Fibroblast of villous mesenchyme (primary cell): ENCODE data around the gene SLC16A12. TPM values are rescaled to one million over a fixed set of nuclear protein-coding genes. Genes with fewer than 3 reads are reported as not detected.
A peak's percentile ranks its signal among the peaks of the same experiment; 100 is the strongest.

Experiments used
- DNase-seq: peaks from one replicate; pipeline ENCODE4 v3.0.0-alpha.2; 2010; ENCODE audit warnings: low read depth
- H3K4me3 ChIP-seq: 2 replicates; pipeline ENCODE4 v1.5.1; 2011; ENCODE audit warnings: low read depth, mild to moderate bottlenecking, low read length
- total RNA-seq: library from RNA; depleted of rRNA; stranded (reverse); fragments of >200 nt; gene quantifications from 2 replicates; pipeline ENCODE4 v1.2.3, GENCODE V29; 2012
- TF ChIP-seq, protein P1 (sequence below): IDR thresholded peaks from 2 replicates; pipeline ENCODE4 v1.5.1; 2012; ENCODE audit warnings: low read depth, mild to moderate bottlenecking, low read length; ENCODE audit not compliant: insufficient read depth

Gene SLC16A12
- total RNA-seq, 1 donor = under 0.01 TPM

DNA sequence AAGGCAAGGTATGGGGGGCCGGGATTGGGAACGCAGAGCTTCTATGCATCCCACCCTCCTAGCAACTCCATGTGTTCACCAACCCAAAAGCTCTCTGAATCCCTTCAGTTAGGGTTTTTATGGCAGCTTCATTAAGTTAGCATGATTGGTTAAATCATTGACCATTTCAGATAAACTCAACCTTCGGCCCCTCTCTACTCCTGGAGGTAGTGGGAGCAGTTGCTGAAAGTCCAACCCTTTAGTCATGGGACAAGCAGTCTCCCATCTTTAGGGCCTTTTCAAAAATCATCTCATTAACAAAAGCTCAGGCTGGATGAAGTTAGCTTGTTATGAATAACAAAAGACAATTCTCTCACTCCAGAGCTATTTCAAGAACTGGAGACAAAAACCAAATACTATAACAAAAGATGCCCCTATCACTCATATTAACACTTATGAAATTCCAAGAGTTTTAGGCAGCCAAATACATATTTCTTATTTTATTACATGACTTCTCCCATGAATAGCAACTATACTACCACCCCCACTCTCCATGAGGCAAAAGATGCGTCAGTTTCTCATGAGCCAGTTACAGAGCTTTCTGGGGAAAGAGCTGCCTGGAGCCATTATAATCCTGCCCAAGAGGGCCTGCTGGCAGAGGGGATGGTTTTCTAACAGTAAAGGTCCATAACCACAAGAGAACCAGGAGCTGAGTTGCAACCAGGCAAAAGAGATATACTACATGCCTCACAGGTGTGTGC, 44.6 kb downstream of the SLC16A12 start:
- TF ChIP-seq, protein P1, sequence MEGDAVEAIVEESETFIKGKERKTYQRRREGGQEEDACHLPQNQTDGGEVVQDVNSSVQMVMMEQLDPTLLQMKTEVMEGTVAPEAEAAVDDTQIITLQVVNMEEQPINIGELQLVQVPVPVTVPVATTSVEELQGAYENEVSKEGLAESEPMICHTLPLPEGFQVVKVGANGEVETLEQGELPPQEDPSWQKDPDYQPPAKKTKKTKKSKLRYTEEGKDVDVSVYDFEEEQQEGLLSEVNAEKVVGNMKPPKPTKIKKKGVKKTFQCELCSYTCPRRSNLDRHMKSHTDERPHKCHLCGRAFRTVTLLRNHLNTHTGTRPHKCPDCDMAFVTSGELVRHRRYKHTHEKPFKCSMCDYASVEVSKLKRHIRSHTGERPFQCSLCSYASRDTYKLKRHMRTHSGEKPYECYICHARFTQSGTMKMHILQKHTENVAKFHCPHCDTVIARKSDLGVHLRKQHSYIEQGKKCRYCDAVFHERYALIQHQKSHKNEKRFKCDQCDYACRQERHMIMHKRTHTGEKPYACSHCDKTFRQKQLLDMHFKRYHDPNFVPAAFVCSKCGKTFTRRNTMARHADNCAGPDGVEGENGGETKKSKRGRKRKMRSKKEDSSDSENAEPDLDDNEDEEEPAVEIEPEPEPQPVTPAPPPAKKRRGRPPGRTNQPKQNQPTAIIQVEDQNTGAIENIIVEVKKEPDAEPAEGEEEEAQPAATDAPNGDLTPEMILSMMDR = no peak
- DNase-seq = no peak

DNA sequence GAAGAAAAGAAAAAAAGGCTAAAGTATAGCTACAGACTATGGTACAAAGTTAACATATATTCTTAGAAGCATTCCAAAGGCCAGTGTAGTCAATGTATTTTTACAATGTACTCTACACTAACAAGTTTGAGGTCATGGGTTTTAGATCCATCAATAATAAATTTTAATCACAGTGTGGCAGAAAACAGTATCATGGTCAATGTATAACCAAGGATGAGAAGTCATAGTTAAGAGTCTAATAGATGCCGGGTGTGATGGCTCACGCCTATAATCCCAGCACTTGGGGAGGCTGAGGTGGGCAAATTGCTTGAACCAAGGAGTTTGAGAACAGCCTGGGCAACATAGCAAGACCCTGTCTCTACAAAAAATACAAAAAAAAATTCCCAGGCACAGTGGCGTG, 53.1 kb downstream of the SLC16A12 start:
- H3K4me3 ChIP-seq = no peak overlapping the region

More for the DNA sequence above, 44.6 kb downstream of the SLC16A12 start:
- H3K4me3 ChIP-seq = no peak overlapping the region

DNA sequence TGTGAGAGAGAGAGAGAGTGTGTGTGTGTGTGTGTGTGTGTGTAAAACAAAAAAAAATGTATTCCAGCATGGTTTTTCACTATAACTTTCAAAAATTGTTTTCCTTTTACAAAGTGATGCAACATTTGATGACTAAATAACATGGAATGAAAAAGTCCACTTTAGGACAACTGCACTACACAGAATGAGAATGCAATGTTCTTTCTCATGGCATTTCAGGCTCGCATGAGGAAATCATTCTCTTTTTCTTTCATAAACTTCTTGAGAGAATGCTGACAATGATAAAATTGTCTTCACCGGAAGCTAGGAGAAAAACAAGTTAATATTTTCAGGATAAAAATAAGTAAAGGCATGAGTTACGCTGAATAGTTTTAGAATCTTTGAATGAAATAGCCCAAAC, 53.7 kb downstream of the SLC16A12 start:
- TF ChIP-seq, protein P1 = no peak
- no peak overlapping the region for H3K4me3 ChIP-seq
- DNase-seq = peak; percentile 94

More for the DNA sequence above, 53.1 kb downstream of the SLC16A12 start:
- TF ChIP-seq, protein P1 = no peak
- no peak for DNase-seq

DNA sequence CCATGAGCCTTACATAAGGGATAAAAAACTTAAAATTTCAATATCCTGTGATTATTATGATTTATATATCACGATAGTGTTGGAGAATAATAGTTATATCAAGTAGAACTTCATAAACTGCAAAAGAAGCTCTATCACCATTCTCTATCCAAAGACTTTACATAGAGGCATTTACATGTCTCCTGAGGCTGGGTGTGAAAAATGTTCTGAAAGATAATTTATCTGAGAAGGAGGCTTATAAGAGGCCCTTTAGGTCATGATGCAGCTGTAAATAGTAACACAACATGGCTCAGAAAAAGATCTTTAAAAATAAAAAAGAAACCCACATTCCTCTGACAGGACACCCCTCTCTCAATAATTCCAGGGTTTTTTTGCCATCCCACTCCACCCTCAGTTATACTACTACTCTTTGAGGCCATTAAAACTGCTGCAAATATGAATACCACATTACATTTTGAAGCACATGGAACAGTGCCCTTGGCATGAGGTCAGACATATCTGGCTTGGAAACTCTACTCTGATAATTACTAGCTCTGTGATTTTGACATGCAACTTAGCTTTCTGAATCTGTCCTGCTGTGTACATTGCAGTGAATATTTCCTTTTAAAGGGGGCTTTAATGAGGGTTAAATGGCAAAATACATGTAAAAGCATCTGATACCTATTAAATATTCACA, 55.5 kb downstream of the SLC16A12 start:
- TF ChIP-seq, protein P1 = no peak
- DNase-seq = peak; percentile 37
- no peak overlapping the region for H3K4me3 ChIP-seq

DNA sequence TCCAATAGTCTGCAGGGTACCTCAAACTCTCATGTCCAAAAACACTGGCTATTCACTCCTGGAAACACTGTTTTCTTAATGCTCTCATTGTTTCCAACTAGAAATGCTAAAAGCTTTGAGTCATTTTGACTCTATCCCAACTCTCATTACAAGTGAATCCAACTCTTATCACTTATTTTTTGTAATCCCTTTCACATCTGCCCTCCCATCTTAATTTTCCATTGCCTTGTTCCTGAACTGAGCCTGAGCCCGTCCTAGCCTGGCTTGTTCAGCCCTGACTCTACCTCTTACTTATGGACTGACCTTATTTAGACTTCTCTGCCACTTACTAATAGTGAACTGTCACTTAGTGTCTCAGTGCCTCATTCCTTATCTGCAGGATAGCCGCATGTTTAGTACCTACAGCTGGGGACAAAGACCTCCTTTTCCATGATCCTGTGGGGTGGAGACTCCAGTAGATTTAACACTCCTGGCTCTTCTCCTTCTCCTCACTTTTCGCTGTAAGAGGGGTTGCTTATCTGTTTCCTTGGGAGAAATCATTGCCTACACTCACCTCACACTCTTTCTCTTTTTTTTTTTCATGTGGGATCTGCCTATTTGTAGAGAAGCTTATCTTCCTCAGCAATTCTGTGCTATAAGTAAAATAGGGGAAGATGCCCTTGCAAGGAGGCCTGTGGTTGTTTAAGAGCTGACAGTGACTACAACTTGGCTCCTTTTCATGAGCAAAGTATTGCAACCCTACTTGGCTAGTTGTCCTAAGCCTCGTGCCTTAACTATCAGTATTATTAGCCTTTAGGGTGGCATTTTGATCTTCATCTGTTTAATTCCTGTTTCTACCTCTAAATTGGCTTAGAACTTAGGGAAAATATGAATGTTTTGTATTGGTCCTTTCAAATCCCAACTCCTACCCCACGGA, 56.4 kb downstream of the SLC16A12 start:
- H3K4me3 ChIP-seq = no peak overlapping the region
- TF ChIP-seq, protein P1 = no peak
- no peak for DNase-seq

DNA sequence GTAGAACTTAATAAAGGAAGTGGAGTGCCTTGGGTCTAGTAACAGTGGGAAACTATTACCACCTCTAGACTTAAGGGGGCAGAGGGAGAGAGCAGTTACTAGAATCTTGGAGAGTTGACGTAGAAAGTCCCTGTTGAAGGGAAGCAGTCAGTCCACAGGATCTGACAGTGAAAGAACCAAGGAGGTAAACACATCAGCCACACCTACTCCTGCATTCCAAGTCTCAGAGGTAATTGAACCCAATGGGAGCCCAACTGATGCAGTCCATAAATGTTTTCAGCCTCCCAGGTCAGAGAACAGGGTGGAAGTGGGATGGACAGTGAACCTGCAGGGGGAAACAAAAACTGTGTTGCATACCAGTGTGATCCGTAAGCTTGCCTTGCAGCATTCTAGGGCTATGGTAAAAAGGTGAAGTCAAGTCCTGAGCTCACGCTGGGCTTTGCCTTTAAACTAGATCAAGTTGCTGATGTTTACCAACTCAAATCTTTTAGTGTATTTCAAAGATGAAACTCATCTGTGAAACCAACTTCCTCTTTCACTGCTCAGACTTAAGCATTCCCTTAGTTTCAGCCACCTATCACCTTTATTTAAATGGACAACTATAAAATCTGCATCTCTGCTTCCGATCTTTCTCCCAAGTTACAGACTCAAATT, 57.2 kb downstream of the SLC16A12 start:
- DNase-seq = no peak
- H3K4me3 ChIP-seq = no peak overlapping the region
- TF ChIP-seq, protein P1 = no peak
